HEK293T (cell line): Measurements from ENCODE around the gene S100A16.

Experiments used
- CTCF ChIA-PET: fragments of 350-600 bp; formaldehyde crosslinking; extraction: SDS; loops from one replicate; lab custom pipeline; 2021; ENCODE audit warnings: antibody characterized with exemption, inconsistent platforms; lab: Yijun Ruan, JAX
- POLR2A ChIA-PET: fragments of 350-600 bp; formaldehyde crosslinking; extraction: SDS; loops from one replicate; lab custom pipeline; 2020; ENCODE audit warnings: antibody characterized with exemption, inconsistent platforms; lab: Yijun Ruan, JAX
- DNase-seq: peaks from one replicate; pipeline ENCODE4 v3.0.0; 2012; ENCODE audit warnings: mixed read lengths; ENCODE audit errors: extremely low spot score
- ARNT ChIP-seq: fragments of 450-650 bp; IDR thresholded peaks from 2 replicates; pipeline ENCODE4 v1.6.1; 2017; ENCODE audit warnings: mild to moderate bottlenecking
- BHLHE40 ChIP-seq: fragments of 450-650 bp; IDR thresholded peaks from 2 replicates; pipeline ENCODE4 v1.6.1; 2016; ENCODE audit warnings: mild to moderate bottlenecking, moderate library complexity, borderline replicate concordance
- CTBP1 ChIP-seq: fragments of 450-650 bp; IDR thresholded peaks from 2 replicates; pipeline ENCODE4 v1.6.1; 2016; ENCODE audit warnings: borderline replicate concordance
- ELF4 ChIP-seq: fragments of 450-650 bp; IDR thresholded peaks from 2 replicates; pipeline ENCODE4 v1.6.1; 2017; ENCODE audit warnings: antibody characterized with exemption
- FOXA1 ChIP-seq: fragments of 450-650 bp; IDR thresholded peaks from 2 replicates; pipeline ENCODE4 v1.6.1; 2016; ENCODE audit warnings: mild to moderate bottlenecking
- FOXK2 ChIP-seq: fragments of 450-650 bp; IDR thresholded peaks from 2 replicates; pipeline ENCODE4 v1.6.1; 2016; ENCODE audit warnings: mild to moderate bottlenecking
- FOXM1 ChIP-seq: fragments of 450-650 bp; IDR thresholded peaks from 2 replicates; pipeline ENCODE4 v1.6.1; 2017; ENCODE audit warnings: mild to moderate bottlenecking, borderline replicate concordance
- HDGF ChIP-seq: fragments of 450-650 bp; IDR thresholded peaks from 2 replicates; pipeline ENCODE4 v1.6.1; 2017; ENCODE audit warnings: antibody characterized with exemption, borderline replicate concordance
- L3MBTL2 ChIP-seq: fragments of 450-650 bp; conservative IDR thresholded peaks from 2 replicates; pipeline ENCODE4 v1.6.1; 2016; ENCODE audit warnings: mild to moderate bottlenecking
- LEF1 ChIP-seq: fragments of 450-650 bp; IDR thresholded peaks from 2 replicates; pipeline ENCODE4 v1.6.1; 2017; ENCODE audit warnings: mild to moderate bottlenecking, borderline replicate concordance
- NFRKB ChIP-seq: fragments of 450-650 bp; IDR thresholded peaks from 2 replicates; pipeline ENCODE4 v1.6.1; 2016; ENCODE audit warnings: mild to moderate bottlenecking, moderate library complexity
- SP1 ChIP-seq: fragments of 450-650 bp; IDR thresholded peaks from 2 replicates; pipeline ENCODE4 v1.6.1; 2017
- SUZ12 ChIP-seq: fragments of 450-650 bp; IDR thresholded peaks from 2 replicates; pipeline ENCODE4 v1.6.1; 2016; ENCODE audit warnings: mild to moderate bottlenecking
- TARDBP ChIP-seq: fragments of 450-650 bp; IDR thresholded peaks from 2 replicates; pipeline ENCODE4 v1.6.1; 2016
- ZNF384 ChIP-seq: fragments of 450-650 bp; IDR thresholded peaks from 2 replicates; pipeline ENCODE4 v1.6.1; 2016
- TF ChIP-seq, protein P1 (sequence below): fragments of 450-650 bp; IDR thresholded peaks from 2 replicates; pipeline ENCODE4 v1.6.1; 2016

Gene S100A16

DNA sequence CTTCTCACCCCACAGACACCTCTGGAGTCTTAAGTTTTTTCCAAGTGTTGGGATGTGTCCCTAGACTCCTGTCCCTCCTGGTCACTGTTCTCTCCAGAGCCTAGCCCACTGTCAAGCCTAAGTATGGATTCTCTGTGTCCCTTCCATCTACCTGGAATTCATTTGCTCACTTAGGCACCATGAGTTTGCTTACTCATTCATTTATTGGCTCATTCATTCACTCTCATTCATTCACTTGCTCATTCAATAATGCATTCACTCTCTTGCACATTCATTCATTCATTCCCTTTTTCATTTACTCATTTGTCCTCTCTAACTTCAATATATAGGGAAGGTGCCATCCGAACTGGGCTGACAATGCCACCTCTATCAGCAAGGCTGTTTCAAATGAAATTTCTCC lies 1.6 kb downstream of the S100A16 start:
- CTCF ChIA-PET = no interaction called here
- DNase-seq = no peak
- TF ChIP-seq L3MBTL2 (no peak), NFRKB (no peak), SUZ12 (no peak), LEF1 (no peak), FOXA1 (no peak)
- POLR2A ChIA-PET = interaction anchor here (1.5 to 3.7 kb wide), 2 partner anchors 16 to 23 kb away, joined by 7 to 31 read pairs; partner anchors contain the start of genes CHTOP and S100A13

DNA sequence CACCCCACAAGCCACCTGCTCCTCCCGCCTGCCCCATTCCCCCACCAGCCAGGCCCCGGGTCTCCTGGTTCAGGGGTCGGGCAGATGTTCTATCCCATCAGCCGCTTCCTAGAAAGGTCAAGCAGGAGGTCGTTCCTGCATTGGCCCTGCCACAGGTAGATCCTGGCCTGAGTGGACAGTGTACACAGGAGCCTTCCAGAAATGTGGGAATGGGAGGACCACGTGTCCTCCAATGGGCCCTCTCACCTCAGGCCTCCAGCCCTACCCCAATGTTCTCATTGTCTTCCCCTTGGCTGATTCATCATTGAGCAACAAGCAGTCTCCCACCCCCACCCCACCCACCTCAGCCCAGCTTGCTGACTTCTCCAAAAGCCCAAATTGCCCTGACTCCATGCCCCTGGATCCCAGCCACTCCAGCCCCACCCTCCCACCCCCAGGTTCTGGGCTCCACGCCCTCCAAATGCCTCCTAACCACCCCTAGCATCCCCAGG lies 2.1 kb downstream of the S100A16 start:
- ChIA-PET POLR2A (interaction anchor here (1.5 to 3.7 kb wide), 2 partner anchors 16 to 24 kb away, joined by 7 to 31 read pairs; partner anchors contain the start of genes CHTOP and S100A13), CTCF (no interaction called here)
- TF ChIP-seq FOXK2 = no peak
- TF ChIP-seq SUZ12 = no peak
- no peak for TF ChIP-seq FOXM1
- TF ChIP-seq BHLHE40 = no peak
- TF ChIP-seq ZNF384 = no peak
- no peak for TF ChIP-seq ARNT
- no peak for DNase-seq

DNA sequence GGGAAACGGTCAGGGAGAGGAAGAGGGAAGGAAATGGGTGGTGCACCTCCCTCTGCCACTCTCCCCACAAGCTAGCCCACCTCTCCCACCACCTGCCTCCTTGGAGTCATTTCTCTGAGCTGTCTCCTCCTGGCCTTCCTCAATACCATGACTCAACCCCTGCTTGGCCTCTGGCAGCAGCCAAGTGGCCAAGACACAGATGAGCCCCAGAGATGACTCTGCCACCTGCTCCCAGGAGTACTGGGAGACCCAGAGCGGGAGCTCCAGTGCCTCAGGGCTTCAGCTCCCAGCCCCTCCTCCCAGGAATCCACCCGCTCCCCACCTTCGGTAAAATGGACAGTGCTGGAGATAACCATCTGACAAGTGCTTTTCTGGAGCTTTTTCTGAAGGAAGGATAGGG lies 2.6 kb downstream of the S100A16 start:
- TF ChIP-seq, protein P1, sequence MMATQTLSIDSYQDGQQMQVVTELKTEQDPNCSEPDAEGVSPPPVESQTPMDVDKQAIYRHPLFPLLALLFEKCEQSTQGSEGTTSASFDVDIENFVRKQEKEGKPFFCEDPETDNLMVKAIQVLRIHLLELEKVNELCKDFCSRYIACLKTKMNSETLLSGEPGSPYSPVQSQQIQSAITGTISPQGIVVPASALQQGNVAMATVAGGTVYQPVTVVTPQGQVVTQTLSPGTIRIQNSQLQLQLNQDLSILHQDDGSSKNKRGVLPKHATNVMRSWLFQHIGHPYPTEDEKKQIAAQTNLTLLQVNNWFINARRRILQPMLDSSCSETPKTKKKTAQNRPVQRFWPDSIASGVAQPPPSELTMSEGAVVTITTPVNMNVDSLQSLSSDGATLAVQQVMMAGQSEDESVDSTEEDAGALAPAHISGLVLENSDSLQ = no peak
- TF ChIP-seq ARNT = no peak
- no peak for TF ChIP-seq BHLHE40
- no peak for TF ChIP-seq FOXA1
- no peak for TF ChIP-seq ELF4
- no peak for TF ChIP-seq SUZ12
- no peak for TF ChIP-seq LEF1
- no peak for TF ChIP-seq NFRKB
- no peak for TF ChIP-seq FOXK2
- no peak for TF ChIP-seq L3MBTL2
- no peak for TF ChIP-seq TARDBP
- no peak for TF ChIP-seq ZNF384
- TF ChIP-seq SP1 = no peak
- TF ChIP-seq HDGF = no peak
- TF ChIP-seq FOXM1 = no peak
- no peak for TF ChIP-seq CTBP1
- no peak for DNase-seq
- ChIA-PET CTCF (no interaction called here), POLR2A (interaction anchor here (1.5 to 3.7 kb wide), 2 partner anchors 17 to 24 kb away, joined by 7 to 31 read pairs; partner anchors contain the start of genes CHTOP and S100A13)

DNA sequence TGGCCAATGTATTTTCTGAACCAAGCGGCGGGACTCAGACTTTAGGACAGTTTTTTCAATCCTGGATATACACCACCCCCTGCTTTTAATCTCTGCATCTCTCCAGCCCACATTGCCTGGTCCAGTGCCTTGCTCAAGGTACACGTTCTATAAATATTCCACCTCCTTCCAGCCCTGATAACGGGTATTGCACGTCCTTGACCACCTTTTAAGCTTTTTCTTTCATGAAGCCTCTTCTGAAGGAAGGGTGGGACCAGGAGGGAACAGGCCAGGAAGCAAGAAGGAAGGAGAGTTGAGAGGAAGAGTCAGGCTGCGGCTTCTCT lies 3.4 kb downstream of the S100A16 start:
- TF ChIP-seq BHLHE40 (no peak), HDGF (no peak), LEF1 (no peak), L3MBTL2 (no peak), ARNT (no peak), SUZ12 (no peak), SP1 (no peak)
- TF ChIP-seq, protein P1 = no peak
- no peak for DNase-seq
- ChIA-PET POLR2A (interaction anchor here (1.5 to 3.7 kb wide), 2 partner anchors 18 to 25 kb away, joined by 7 to 31 read pairs; partner anchors contain the start of genes CHTOP and S100A13), CTCF (no interaction called here)

DNA sequence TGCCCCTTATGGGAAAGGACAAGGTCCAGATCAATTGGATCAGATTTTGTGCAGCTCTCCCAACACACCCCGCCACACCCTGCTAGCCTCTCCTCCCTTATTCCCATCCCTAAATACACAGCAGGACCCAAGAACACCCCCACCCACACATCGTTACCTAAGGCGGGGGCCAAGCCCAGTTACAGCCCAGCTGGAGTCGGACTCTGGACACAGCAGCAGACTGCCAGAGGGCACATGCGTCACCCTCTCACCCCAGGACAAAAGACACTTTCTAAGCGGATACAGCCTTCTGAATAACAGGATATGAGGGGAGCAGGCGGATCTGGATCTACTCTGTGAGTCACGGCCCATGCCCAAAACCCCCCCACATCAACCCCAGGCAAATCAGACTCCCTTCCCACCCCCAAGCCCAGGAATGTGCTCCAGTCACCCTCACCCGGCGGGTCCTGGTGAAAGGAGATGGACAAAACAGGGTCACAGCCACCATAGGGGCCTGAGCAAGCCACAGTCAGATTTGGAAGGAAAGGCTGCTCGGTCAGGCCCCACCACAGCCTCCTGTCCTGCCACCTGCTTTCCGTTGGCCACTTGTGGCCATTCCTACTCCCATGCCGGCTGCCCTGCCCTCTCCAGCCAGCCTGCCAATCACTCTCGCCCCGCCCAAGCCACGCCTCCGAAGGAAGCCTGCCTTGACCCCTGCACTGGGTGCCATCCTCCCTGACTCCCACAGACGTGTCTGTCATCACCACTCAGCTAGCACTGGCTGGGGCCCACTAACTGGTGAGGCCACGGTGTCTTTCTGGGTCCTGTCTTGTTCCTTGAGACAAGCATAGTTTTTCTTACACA lies 4.0 kb downstream of the S100A16 start:
- CTCF ChIA-PET = interaction anchor here (0.6 kb wide), 1 partner anchor 19 kb away, joined by 3 read pairs; the partner anchor contains the start of gene S100A13
- TF ChIP-seq, protein P1 = peak; percentile 88
- no peak for TF ChIP-seq ARNT
- POLR2A ChIA-PET = interaction anchor here (1.4 kb wide), 1 partner anchor 19 kb away, joined by 6 read pairs; the partner anchor contains the start of gene S100A13
- no peak for DNase-seq

DNA sequence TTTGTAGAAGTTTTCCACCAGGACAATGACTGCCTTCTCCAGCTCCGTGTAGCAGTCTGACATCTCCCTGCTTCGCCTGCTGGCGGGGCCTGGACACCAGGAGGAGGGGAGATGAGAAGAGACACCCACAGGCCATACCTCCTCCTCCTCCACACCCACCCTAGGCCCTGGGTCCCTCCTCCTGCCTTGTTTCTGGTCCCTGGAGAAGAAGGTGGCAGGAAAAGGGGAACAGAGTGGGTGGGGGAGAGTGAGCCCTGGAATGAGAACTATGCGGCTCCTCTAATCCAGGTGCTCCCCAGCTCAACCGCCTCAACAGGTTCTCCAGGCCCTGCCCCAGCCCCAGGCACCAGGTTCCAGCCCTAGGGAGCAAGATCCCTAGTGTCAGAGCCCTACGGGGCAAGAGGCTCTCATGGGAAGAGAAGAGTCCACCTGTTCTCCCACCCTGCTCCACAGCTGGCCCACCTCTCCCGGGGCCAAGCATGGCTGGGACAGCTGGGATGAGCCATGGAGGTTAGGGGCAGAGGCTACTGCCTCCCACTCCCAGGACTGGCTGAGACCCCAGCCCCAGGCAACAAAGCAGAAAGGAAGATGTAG lies 4.8 kb downstream of the S100A16 start:
- no peak for DNase-seq
- TF ChIP-seq ZNF384 = no peak
- TF ChIP-seq NFRKB = no peak
- TF ChIP-seq ELF4 = no peak
- TF ChIP-seq, protein P1 = no peak
- no peak for TF ChIP-seq HDGF
- TF ChIP-seq ARNT = no peak
- TF ChIP-seq FOXM1 = no peak
- CTCF ChIA-PET = interaction anchor here (0.5 to 0.6 kb wide), 2 partner anchors 19 to 1929 kb away, joined by 3 read pairs; partner anchors contain the start of gene S100A13
- POLR2A ChIA-PET = interaction anchor here (1.4 to 2.3 kb wide), 2 partner anchors 19 to 26 kb away, joined by 6 to 8 read pairs; partner anchors contain the start of genes CHTOP and S100A13
